Glomerular visceral epithelial cell (primary cell): ENCODE measurements around the gene PRKG1.

Experiments used
- DNase-seq: peaks from one replicate; pipeline ENCODE4 v3.0.0-alpha.2; 2016; ENCODE audit errors: extremely low spot score

PRKG1 gene

GRCh38 chr10:51074238-51075028, at the start of gene PRKG1:
TSS of gene PRKG1 (plus strand) at chr10:51074487.
- peak; percentile 72 for DNase-seq

- DNase-seq: no peak
These were observed 45.9 kb upstream of the PRKG1 start for GRCh38 chr10:51028420-51028819.

- DNase-seq: no peak
These were observed 45.1 kb upstream of the PRKG1 start for GRCh38 chr10:51029172-51029641.

- DNase-seq: no peak
These were observed 43.8 kb upstream of the PRKG1 start for GRCh38 chr10:51030480-51030879.

GRCh38 chr10:51031950-51032349, 42.3 kb upstream of the PRKG1 start:
- no peak for DNase-seq

GRCh38 chr10:51034769-51035168, 39.5 kb upstream of the PRKG1 start:
- no peak for DNase-seq

GRCh38 chr10:51035344-51035743, 38.9 kb upstream of the PRKG1 start:
- no peak for DNase-seq

GRCh38 chr10:51045871-51046270, 28.4 kb upstream of the PRKG1 start:
- no peak for DNase-seq

- no peak for DNase-seq
These were observed 27.6 kb upstream of the PRKG1 start for GRCh38 chr10:51046654-51047053.

- DNase-seq: no peak
These were observed 26.4 kb upstream of the PRKG1 start for GRCh38 chr10:51047857-51048256.

- no peak for DNase-seq
These were observed 25.5 kb upstream of the PRKG1 start for GRCh38 chr10:51048792-51049191.

- DNase-seq: no peak
These were observed 22.1 kb upstream of the PRKG1 start for GRCh38 chr10:51052163-51052562.

GRCh38 chr10:51057925-51058324, 16.4 kb upstream of the PRKG1 start:
- no peak for DNase-seq

- no peak for DNase-seq
These were observed 11.1 kb upstream of the PRKG1 start for GRCh38 chr10:51063166-51063565.

- peak; percentile 15 for DNase-seq
These were observed 10.4 kb upstream of the PRKG1 start for GRCh38 chr10:51063659-51064535.

- no peak for DNase-seq
These were observed 8.1 kb upstream of the PRKG1 start for GRCh38 chr10:51066231-51066630.

GRCh38 chr10:51072210-51072609, 2.1 kb upstream of the PRKG1 start:
- DNase-seq: no peak

- no peak for DNase-seq
These were observed 1.3 kb upstream of the PRKG1 start for GRCh38 chr10:51072921-51073434.

- DNase-seq: peak; percentile 11
These were observed 642 bp upstream of the PRKG1 start for GRCh38 chr10:51073453-51074237.

GRCh38 chr10:51075043-51075872, 971 bp downstream of the PRKG1 start:
- DNase-seq: no peak

- DNase-seq: no peak
These were observed 1.6 kb downstream of the PRKG1 start for GRCh38 chr10:51075873-51076229.
